Neural progenitor cell (in vitro differentiated cells): Measurements from ENCODE around the gene ACACB. TPM values are rescaled to one million over a fixed set of nuclear protein-coding genes. Genes with fewer than 3 reads are reported as not detected.

ENCODE experiments used
- DNase-seq: peaks from one replicate; pipeline ENCODE4 v3.0.0-alpha.2; 2016; ENCODE audit warnings: low spot score
- H2AFZ ChIP-seq: fragments of 200-600 bp; sonication (generic); replicated peaks from 2 replicates; pipeline ENCODE4 v1.6.1; 2016; ENCODE audit warnings: antibody characterized with exemption
- H3F3A ChIP-seq: fragments of 200-600 bp; sonication (generic); 2 replicates; pipeline ENCODE4 v1.6.1; 2016; ENCODE audit warnings: antibody characterized with exemption, low read depth
- H3K27ac ChIP-seq: fragments of 200-600 bp; sonication (generic); 2 replicates; pipeline ENCODE4 v1.5.1; 2016; ENCODE audit warnings: mild to moderate bottlenecking
- H3K27me3 ChIP-seq: fragments of 200-600 bp; sonication (generic); 2 replicates; pipeline ENCODE4 v1.6.1; 2016; ENCODE audit warnings: mild to moderate bottlenecking, moderate library complexity
- H3K36me3 ChIP-seq: fragments of 200-600 bp; sonication (generic); 2 replicates; pipeline ENCODE4 v1.5.1; 2016
- H3K4me1 ChIP-seq: fragments of 200-600 bp; sonication (generic); 2 replicates; pipeline ENCODE4 v1.6.1; 2016; ENCODE audit warnings: mixed run types
- H3K4me2 ChIP-seq: fragments of 200-600 bp; sonication (generic); 2 replicates; pipeline ENCODE4 v1.6.1; 2016
- H3K4me3 ChIP-seq: fragments of 200-600 bp; sonication (generic); 2 replicates; pipeline ENCODE4 v1.5.1; 2016
- H3K79me2 ChIP-seq: fragments of 200-600 bp; sonication (generic); 2 replicates; pipeline ENCODE4 v1.6.1; 2016; ENCODE audit warnings: low read depth
- H3K9ac ChIP-seq: fragments of 200-600 bp; sonication (generic); 2 replicates; pipeline ENCODE4 v1.6.1; 2016
- H3K9me3 ChIP-seq: fragments of 200-600 bp; sonication (generic); 2 replicates; pipeline ENCODE4 v1.5.1; 2016; ENCODE audit warnings: low read depth
- H4K20me1 ChIP-seq: fragments of 200-600 bp; sonication (generic); 2 replicates; pipeline ENCODE4 v1.6.1; 2016; ENCODE audit warnings: low read depth
- H3K27ac Mint-ChIP-seq: 3 replicates; pipeline ENCODE4 v1.8.0; 2021; ENCODE audit warnings: mixed read lengths
- H3K27me3 Mint-ChIP-seq: 2 replicates; pipeline ENCODE4 v1.8.0; 2022; ENCODE audit warnings: low read depth, mild to moderate bottlenecking, inconsistent platforms, moderate library complexity, mixed read lengths; ENCODE audit not compliant: insufficient read depth
- H3K36me3 Mint-ChIP-seq: 3 replicates; pipeline ENCODE4 v1.8.0; 2021; ENCODE audit warnings: mixed read lengths
- H3K4me1 Mint-ChIP-seq: 3 replicates; pipeline ENCODE4 v1.8.0; 2021; ENCODE audit warnings: mixed read lengths
- H3K4me3 Mint-ChIP-seq: 3 replicates; pipeline ENCODE4 v1.8.0; 2021; ENCODE audit warnings: mild to moderate bottlenecking, moderate library complexity, mixed read lengths
- H3K9me3 Mint-ChIP-seq: 3 replicates; pipeline ENCODE4 v1.8.0; 2020; ENCODE audit warnings: mixed read lengths
- EZH2 ChIP-seq: fragments of 200-600 bp; sonication (generic); IDR thresholded peaks from 2 replicates; pipeline ENCODE4 v1.6.1; 2017; ENCODE audit warnings: antibody characterized with exemption, mild to moderate bottlenecking, moderate library complexity
- EZH2phosphoT487 ChIP-seq: fragments of 200-600 bp; sonication (generic); IDR thresholded peaks from 2 replicates; pipeline ENCODE4 v1.6.1; 2017; ENCODE audit warnings: antibody characterized with exemption
- total RNA-seq: library from RNA; depleted of rRNA; stranded (reverse); fragments of >200 nt; gene quantifications from 2 replicates; pipeline ENCODE4 v1.2.3, GENCODE V29; 2015; ENCODE audit warnings: low replicate concordance
- TF ChIP-seq, protein P1 (sequence below): fragments of 200-600 bp; sonication (generic); IDR thresholded peaks from 2 replicates; pipeline ENCODE4 v1.5.1; 2017; ENCODE audit warnings: antibody characterized with exemption, mild to moderate bottlenecking

Gene ACACB
- total RNA-seq, 1 donor from 2014 or later = 2.4 TPM

DNA sequence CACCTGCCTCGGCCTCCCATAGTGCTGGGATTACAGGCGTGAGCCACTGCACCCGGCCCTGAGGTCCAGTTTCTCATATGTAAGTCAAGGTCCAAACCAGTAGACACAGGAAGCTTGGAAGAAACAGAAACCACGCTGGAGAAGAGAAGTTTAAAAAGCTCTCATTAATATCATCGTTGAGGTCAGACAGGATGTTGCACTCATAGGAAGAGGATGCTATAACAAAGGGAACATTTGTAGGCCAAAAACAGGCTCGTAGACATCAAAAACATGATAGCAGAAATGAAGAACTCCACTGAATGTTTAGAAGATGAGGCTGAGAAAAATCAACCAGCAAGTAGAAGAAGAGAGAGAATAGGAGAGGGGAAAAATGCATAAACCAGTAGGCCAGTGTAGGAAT lies 46.8 kb downstream of the ACACB start:
- Histone ChIP-seq H3K4me1 (no peaks in the 10 kb centered on the region), H3K79me2 (no peaks in the 10 kb centered on the region), H2AFZ (no peak overlapping the region), H3K27me3 (no peaks in the 10 kb centered on the region), H3K27ac (no peak overlapping the region), H4K20me1 (no peaks in the 10 kb centered on the region), H3K36me3 (no peaks in the 10 kb centered on the region), H3F3A (no peaks in the 10 kb centered on the region), H3K9ac (no peak overlapping the region), H3K4me2 (no peak overlapping the region), H3K4me3 (no peak overlapping the region), H3K9me3 (no peaks in the 10 kb centered on the region)
- Mint-ChIP-seq H3K27me3 (no peaks in the 10 kb centered on the region), H3K4me3 (no peak overlapping the region), H3K36me3 (peaks cover 3% of the 10 kb centered on the region), H3K9me3 (no peaks in the 10 kb centered on the region), H3K4me1 (peaks cover 3% of the 10 kb centered on the region), H3K27ac (no peak overlapping the region)
- no peak for DNase-seq
- TF ChIP-seq, protein P1, sequence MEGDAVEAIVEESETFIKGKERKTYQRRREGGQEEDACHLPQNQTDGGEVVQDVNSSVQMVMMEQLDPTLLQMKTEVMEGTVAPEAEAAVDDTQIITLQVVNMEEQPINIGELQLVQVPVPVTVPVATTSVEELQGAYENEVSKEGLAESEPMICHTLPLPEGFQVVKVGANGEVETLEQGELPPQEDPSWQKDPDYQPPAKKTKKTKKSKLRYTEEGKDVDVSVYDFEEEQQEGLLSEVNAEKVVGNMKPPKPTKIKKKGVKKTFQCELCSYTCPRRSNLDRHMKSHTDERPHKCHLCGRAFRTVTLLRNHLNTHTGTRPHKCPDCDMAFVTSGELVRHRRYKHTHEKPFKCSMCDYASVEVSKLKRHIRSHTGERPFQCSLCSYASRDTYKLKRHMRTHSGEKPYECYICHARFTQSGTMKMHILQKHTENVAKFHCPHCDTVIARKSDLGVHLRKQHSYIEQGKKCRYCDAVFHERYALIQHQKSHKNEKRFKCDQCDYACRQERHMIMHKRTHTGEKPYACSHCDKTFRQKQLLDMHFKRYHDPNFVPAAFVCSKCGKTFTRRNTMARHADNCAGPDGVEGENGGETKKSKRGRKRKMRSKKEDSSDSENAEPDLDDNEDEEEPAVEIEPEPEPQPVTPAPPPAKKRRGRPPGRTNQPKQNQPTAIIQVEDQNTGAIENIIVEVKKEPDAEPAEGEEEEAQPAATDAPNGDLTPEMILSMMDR = no peak
- TF ChIP-seq EZH2 (no peak), EZH2phosphoT487 (no peak)

DNA sequence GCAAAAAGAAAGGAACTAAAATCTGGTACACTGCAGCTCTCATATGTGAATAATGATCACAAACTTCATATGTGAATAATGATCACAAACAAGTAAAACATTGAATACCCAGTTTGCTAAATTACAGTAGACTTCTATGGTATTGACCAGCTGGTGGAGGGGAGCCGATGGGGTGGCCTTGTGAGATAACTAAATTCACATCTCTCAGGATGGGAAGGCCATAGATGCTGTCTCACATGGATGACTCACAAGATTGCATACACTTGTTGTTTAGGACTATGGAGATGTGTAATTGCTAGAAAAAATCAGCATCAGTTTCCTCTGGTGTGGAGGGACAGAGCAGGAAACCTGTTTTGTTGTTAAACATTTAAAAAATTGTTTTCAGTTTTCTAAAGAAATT lies 49.2 kb downstream of the ACACB start:
- no peaks in the 10 kb centered on the region for H3F3A ChIP-seq
- H4K20me1 ChIP-seq = no peaks in the 10 kb centered on the region
- Mint-ChIP-seq H3K9me3 (no peaks in the 10 kb centered on the region), H3K4me3 (no peak overlapping the region), H3K27me3 (no peaks in the 10 kb centered on the region), H3K27ac (no peak overlapping the region), H3K36me3 (peaks cover 6% of the 10 kb centered on the region), H3K4me1 (peaks cover 4% of the 10 kb centered on the region)
- no peak overlapping the region for H3K9ac ChIP-seq
- TF ChIP-seq EZH2 (no peak), EZH2phosphoT487 (no peak)
- TF ChIP-seq, protein P1 = no peak
- no peak overlapping the region for H3K4me2 ChIP-seq
- no peak overlapping the region for H3K4me3 ChIP-seq
- no peaks in the 10 kb centered on the region for H3K36me3 ChIP-seq
- H3K27me3 ChIP-seq = no peaks in the 10 kb centered on the region
- H3K27ac ChIP-seq = no peak overlapping the region
- H3K4me1 ChIP-seq = no peaks in the 10 kb centered on the region
- H2AFZ ChIP-seq = no peak overlapping the region
- no peaks in the 10 kb centered on the region for H3K79me2 ChIP-seq
- H3K9me3 ChIP-seq = no peaks in the 10 kb centered on the region
- DNase-seq = no peak

DNA sequence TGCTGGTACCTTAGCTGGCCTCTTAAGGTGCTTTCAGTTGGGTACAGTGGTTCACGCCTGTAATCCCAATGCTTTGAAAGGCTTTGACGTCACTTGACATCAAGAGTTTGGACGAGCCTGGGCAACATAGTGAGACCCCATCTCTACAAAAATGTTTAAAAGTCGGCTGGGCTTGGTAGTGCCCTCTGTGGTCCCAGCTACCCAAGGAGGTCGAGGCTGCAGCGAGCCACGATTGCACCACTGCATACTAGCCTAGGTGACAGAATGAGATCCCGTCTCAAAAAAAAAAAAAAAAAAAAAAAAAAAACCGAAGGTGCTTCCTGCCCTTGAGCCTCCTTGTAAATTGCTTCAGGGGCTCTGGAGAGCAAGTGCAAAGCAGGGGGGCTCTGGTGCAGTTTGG lies 50.0 kb downstream of the ACACB start:
- Mint-ChIP-seq H3K27me3 (no peaks in the 10 kb centered on the region), H3K36me3 (peaks cover 6% of the 10 kb centered on the region), H3K4me3 (no peak overlapping the region)

More for the DNA sequence above, 50.0 kb downstream of the ACACB start:
- H3K4me1 ChIP-seq = no peaks in the 10 kb centered on the region
- no peak overlapping the region for H2AFZ ChIP-seq
- H3F3A ChIP-seq = no peaks in the 10 kb centered on the region
- TF ChIP-seq EZH2phosphoT487 (no peak), EZH2 (no peak)
- TF ChIP-seq, protein P1 = no peak
- no peaks in the 10 kb centered on the region for H3K79me2 ChIP-seq
- Mint-ChIP-seq H3K27ac (no peak overlapping the region), H3K4me1 (peaks cover 4% of the 10 kb centered on the region), H3K9me3 (no peaks in the 10 kb centered on the region)
- DNase-seq = no peak
- no peak overlapping the region for H3K4me3 ChIP-seq
- no peak overlapping the region for H3K27ac ChIP-seq
- H3K27me3 ChIP-seq = no peaks in the 10 kb centered on the region
- H4K20me1 ChIP-seq = no peaks in the 10 kb centered on the region
- no peaks in the 10 kb centered on the region for H3K9me3 ChIP-seq
- no peak overlapping the region for H3K9ac ChIP-seq
- no peaks in the 10 kb centered on the region for H3K36me3 ChIP-seq
- no peak overlapping the region for H3K4me2 ChIP-seq
